AG09309 (cell line): ENCODE measurements around the gene ZBTB16.

ENCODE experiments used
- DNase-seq: peaks from one replicate; pipeline ENCODE4 v3.0.0-alpha.2; 2010; ENCODE audit warnings: low read depth
- H3K4me3 ChIP-seq: 2 replicates; pipeline ENCODE4 v1.5.1; 2011; ENCODE audit warnings: mild to moderate bottlenecking, low read depth, low read length, moderate library complexity; ENCODE audit not compliant: control insufficient read depth
- CTCF ChIP-seq: IDR thresholded peaks from 2 replicates; pipeline ENCODE4 v1.5.1; 2011; ENCODE audit warnings: mild to moderate bottlenecking, low read depth, low read length, inconsistent platforms; ENCODE audit not compliant: insufficient read depth, control insufficient read depth; ENCODE audit errors: missing control alignments

Gene ZBTB16

GRCh38 chr11:114110123-114110522 lies 50.6 kb downstream of the ZBTB16 start:
- no peak for TF ChIP-seq CTCF
- no peak overlapping the region for H3K4me3 ChIP-seq
- DNase-seq = no peak

GRCh38 chr11:114110952-114111947 lies 51.7 kb downstream of the ZBTB16 start:
- no peak for DNase-seq
- no peak for TF ChIP-seq CTCF
- no peak overlapping the region for H3K4me3 ChIP-seq

- no peak for TF ChIP-seq CTCF
- no peak overlapping the region for H3K4me3 ChIP-seq
- no peak for DNase-seq
Observed at GRCh38 chr11:114115451-114115928, 56.0 kb downstream of the ZBTB16 start.

GRCh38 chr11:114116357-114116756 lies 56.8 kb downstream of the ZBTB16 start:
- no peak overlapping the region for H3K4me3 ChIP-seq
- no peak for DNase-seq
- no peak for TF ChIP-seq CTCF

- no peak overlapping the region for H3K4me3 ChIP-seq
- no peak for DNase-seq
- TF ChIP-seq CTCF = no peak
Observed at GRCh38 chr11:114116800-114117199, 57.3 kb downstream of the ZBTB16 start.

- H3K4me3 ChIP-seq = no peak overlapping the region
- DNase-seq = no peak
- no peak for TF ChIP-seq CTCF
Observed at GRCh38 chr11:114120606-114121005, 61.1 kb downstream of the ZBTB16 start.
